HL-60 (cell line): ENCODE results near the gene C1orf53.

Experiments used
- DNase-seq, 2 experiments: peaks; one replicate each; pipeline ENCODE4 v3.0.0-alpha.2; 2010 to 2020; ENCODE audit warnings: low read depth in 1 of 2, low spot score in 1 of 2
- H3K27ac ChIP-seq: fragments of 250-450 bp; sonication (Bioruptor Pico); replicated peaks from 2 replicates; pipeline ENCODE4 v1.5.1; 2020; ENCODE audit warnings: mild to moderate bottlenecking, moderate library complexity
- H3K27me3 ChIP-seq: fragments of 250-450 bp; sonication (Bioruptor Pico); 2 replicates; pipeline ENCODE4 v1.5.1; 2021; ENCODE audit warnings: mild to moderate bottlenecking, moderate library complexity; ENCODE audit not compliant: insufficient read depth, poor library complexity, severe bottlenecking
- H3K4me3 ChIP-seq: replicated peaks from 2 replicates; pipeline ENCODE4 v1.5.1; 2011; ENCODE audit warnings: mild to moderate bottlenecking, control low read depth, low read length; ENCODE audit not compliant: insufficient read depth
- CTCF ChIP-seq: IDR thresholded peaks from one replicate; pipeline ENCODE4 v1.5.1; 2011; ENCODE audit warnings: low read length, control low read depth, inconsistent platforms; ENCODE audit not compliant: insufficient read depth
- GABPA ChIP-seq: IDR thresholded peaks from 2 replicates; pipeline ENCODE4 v1.6.1; 2012; ENCODE audit warnings: low read depth
- POLR2AphosphoS5 ChIP-seq: IDR thresholded peaks from 2 replicates; pipeline ENCODE4 v1.6.1; 2012; ENCODE audit warnings: low read depth
- SPI1 ChIP-seq: IDR thresholded peaks from 2 replicates; pipeline ENCODE4 v1.6.1; 2012; ENCODE audit warnings: low read depth, mild to moderate bottlenecking, borderline replicate concordance
- TF ChIP-seq, protein P1 (sequence below): IDR thresholded peaks from 2 replicates; pipeline ENCODE4 v1.6.1; 2012; ENCODE audit warnings: low read depth; ENCODE audit not compliant: insufficient replicate concordance

The C1orf53 gene

GRCh38 chr1:197920414-197921117 is 18.1 kb downstream of the C1orf53 start:
- Histone ChIP-seq H3K27me3 (peaks cover 43% of the 10 kb centered on the region), H3K27ac (no peak overlapping the region), H3K4me3 (no peak overlapping the region)
- no peak for DNase-seq
- TF ChIP-seq, protein P1, sequence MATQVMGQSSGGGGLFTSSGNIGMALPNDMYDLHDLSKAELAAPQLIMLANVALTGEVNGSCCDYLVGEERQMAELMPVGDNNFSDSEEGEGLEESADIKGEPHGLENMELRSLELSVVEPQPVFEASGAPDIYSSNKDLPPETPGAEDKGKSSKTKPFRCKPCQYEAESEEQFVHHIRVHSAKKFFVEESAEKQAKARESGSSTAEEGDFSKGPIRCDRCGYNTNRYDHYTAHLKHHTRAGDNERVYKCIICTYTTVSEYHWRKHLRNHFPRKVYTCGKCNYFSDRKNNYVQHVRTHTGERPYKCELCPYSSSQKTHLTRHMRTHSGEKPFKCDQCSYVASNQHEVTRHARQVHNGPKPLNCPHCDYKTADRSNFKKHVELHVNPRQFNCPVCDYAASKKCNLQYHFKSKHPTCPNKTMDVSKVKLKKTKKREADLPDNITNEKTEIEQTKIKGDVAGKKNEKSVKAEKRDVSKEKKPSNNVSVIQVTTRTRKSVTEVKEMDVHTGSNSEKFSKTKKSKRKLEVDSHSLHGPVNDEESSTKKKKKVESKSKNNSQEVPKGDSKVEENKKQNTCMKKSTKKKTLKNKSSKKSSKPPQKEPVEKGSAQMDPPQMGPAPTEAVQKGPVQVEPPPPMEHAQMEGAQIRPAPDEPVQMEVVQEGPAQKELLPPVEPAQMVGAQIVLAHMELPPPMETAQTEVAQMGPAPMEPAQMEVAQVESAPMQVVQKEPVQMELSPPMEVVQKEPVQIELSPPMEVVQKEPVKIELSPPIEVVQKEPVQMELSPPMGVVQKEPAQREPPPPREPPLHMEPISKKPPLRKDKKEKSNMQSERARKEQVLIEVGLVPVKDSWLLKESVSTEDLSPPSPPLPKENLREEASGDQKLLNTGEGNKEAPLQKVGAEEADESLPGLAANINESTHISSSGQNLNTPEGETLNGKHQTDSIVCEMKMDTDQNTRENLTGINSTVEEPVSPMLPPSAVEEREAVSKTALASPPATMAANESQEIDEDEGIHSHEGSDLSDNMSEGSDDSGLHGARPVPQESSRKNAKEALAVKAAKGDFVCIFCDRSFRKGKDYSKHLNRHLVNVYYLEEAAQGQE = no peak
- TF ChIP-seq POLR2AphosphoS5 = no peak
- no peak for TF ChIP-seq SPI1
- no peak for TF ChIP-seq GABPA
- TF ChIP-seq CTCF = no peak

DNA sequence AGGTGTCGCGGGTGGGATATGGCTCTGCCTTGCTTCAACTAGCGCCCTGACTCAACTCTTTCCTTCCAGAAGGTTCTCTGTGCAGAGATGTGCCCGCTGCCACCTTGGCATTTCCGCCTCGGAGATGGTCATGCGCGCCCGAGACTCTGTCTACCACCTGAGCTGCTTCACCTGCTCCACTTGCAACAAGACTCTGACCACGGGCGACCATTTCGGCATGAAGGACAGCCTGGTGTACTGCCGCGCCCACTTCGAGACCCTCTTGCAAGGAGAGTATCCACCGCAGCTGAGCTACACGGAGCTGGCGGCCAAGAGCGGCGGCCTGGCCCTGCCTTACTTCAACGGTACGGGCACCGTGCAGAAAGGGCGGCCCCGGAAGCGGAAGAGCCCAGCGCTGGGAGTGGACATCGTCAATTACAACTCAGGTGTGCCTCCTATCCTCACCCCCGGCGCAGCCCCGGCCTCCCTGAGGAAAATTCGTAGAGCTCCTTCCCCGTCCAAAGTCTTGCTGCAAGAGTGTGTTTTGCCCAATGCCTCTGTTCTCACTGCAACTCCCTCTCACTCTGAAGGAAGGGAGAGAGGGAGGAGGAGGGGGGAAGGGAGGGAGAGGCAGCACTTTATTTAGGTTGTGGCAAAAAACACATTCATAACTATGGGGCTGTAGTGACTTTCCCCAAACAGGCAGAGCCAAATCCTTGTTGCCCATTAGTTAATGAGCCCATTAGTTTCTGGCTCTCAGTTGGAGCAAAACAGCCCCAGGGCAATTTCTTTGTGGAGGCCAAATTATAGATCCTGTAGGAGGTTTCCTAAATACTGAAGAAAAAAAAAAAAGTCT is 19.0 kb downstream of the C1orf53 start:
- TF ChIP-seq GABPA (no peak), CTCF (no peak), SPI1 (no peak), POLR2AphosphoS5 (no peak)
- TF ChIP-seq, protein P1 = no peak
- H3K27ac ChIP-seq = no peak overlapping the region
- H3K4me3 ChIP-seq = no peak overlapping the region
- peaks cover 36% of the 10 kb centered on the region for H3K27me3 ChIP-seq
- no peak for DNase-seq

DNA sequence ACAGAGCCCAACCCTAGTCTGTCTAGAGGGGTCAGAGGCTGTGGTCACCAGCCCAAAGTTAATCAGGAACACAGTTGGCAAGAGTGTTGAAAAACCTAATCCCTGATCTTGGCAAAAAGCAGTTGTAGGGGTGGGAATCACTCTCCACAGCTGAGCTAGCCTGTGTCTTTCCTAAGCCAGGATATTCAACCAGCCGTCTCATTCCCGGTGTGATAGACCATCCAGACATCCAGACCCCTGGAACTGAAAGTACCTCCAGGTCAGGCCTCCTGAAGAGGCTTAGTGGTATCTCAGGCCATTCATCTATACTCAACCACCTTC is 19.6 kb downstream of the C1orf53 start:
- H3K4me3 ChIP-seq = no peak overlapping the region
- H3K27me3 ChIP-seq = peaks cover 30% of the 10 kb centered on the region
- DNase-seq = no peak
- no peak overlapping the region for H3K27ac ChIP-seq
- no peak for TF ChIP-seq GABPA
- no peak for TF ChIP-seq POLR2AphosphoS5
- TF ChIP-seq CTCF = no peak
- no peak for TF ChIP-seq SPI1
- TF ChIP-seq, protein P1 = no peak
